Cerebellar cortex (tissue), 1 donor: ENCODE data around the gene ARSI.
A peak's percentile ranks its signal among the peaks of the same experiment; 100 is the strongest.

Experiments used
- DNase-seq: peaks from one replicate; pipeline ENCODE4 v3.0.0-alpha.2; 2015; ENCODE audit warnings: low spot score

ARSI gene

GRCh38 chr5:150293091-150293941, 9.4 kb downstream of the ARSI start:
- DNase-seq: no peak

- DNase-seq: no peak
Measured at GRCh38 chr5:150291388-150292385, 11.0 kb downstream of the ARSI start.

GRCh38 chr5:150289551-150290390, 12.9 kb downstream of the ARSI start, which contains the start of gene CAMK2A:
CAMK2A (minus strand) TSS chr5:150289773; CDS start chr5:150289625, 148 bp downstream.
- peak; percentile 89 for DNase-seq

- DNase-seq: no peak
Measured at GRCh38 chr5:150288791-150289190, 13.9 kb downstream of the ARSI start.

GRCh38 chr5:150288361-150288760, 14.3 kb downstream of the ARSI start:
- DNase-seq: no peak

- peak; percentile 44 for DNase-seq
Measured at GRCh38 chr5:150286820-150287219, 15.9 kb downstream of the ARSI start.

- DNase-seq: no peak
Measured at GRCh38 chr5:150285114-150285513, 17.6 kb downstream of the ARSI start.

- no peak for DNase-seq
Measured at GRCh38 chr5:150284311-150284710, 18.4 kb downstream of the ARSI start.

GRCh38 chr5:150283904-150284303, 18.8 kb downstream of the ARSI start:
- DNase-seq: no peak

GRCh38 chr5:150281987-150282386, 20.7 kb downstream of the ARSI start:
- no peak for DNase-seq

- DNase-seq: no peak
Measured at GRCh38 chr5:150279330-150280020, 23.2 kb downstream of the ARSI start.

GRCh38 chr5:150278916-150279315, 23.8 kb downstream of the ARSI start:
- no peak for DNase-seq

- DNase-seq: no peak
Measured at GRCh38 chr5:150278046-150278730, 24.5 kb downstream of the ARSI start.

GRCh38 chr5:150277043-150277442, 25.7 kb downstream of the ARSI start:
- no peak for DNase-seq

- DNase-seq: peak; percentile 63
Measured at GRCh38 chr5:150274811-150275210, 27.9 kb downstream of the ARSI start.

GRCh38 chr5:150272531-150272930, 30.2 kb downstream of the ARSI start:
- peak; percentile 94 for DNase-seq

GRCh38 chr5:150271923-150272322, 30.8 kb downstream of the ARSI start:
- no peak for DNase-seq

GRCh38 chr5:150271296-150271692, 31.4 kb downstream of the ARSI start:
- DNase-seq: no peak

GRCh38 chr5:150270541-150271295, 32.0 kb downstream of the ARSI start:
- no peak for DNase-seq

- no peak for DNase-seq
Measured at GRCh38 chr5:150266871-150267291, 35.8 kb downstream of the ARSI start.
